Nephron progenitor cell (in vitro differentiated cells): Measurements from ENCODE around the gene EPHA8.

Experiments
- DNase-seq: peaks from one replicate; pipeline ENCODE4 v3.0.0; 2021
- H3K27ac Mint-ChIP-seq: 2 replicates; pipeline ENCODE4 v1.8.0; 2021; ENCODE audit warnings: mild to moderate bottlenecking, moderate library complexity, mixed read lengths
- H3K27me3 Mint-ChIP-seq: 2 replicates; pipeline ENCODE4 v1.8.0; 2021; ENCODE audit warnings: mild to moderate bottlenecking, low read depth, mixed read lengths; ENCODE audit not compliant: poor library complexity
- H3K36me3 Mint-ChIP-seq: 2 replicates; pipeline ENCODE4 v1.8.0; 2021; ENCODE audit warnings: low read depth, mixed read lengths
- H3K4me1 Mint-ChIP-seq: 2 replicates; pipeline ENCODE4 v1.8.0; 2021; ENCODE audit warnings: mixed read lengths
- H3K4me3 Mint-ChIP-seq: 2 replicates; pipeline ENCODE4 v1.8.0; 2021; ENCODE audit warnings: mild to moderate bottlenecking, moderate library complexity, mixed read lengths
- H3K9me3 Mint-ChIP-seq: 2 replicates; pipeline ENCODE4 v1.8.0; 2021; ENCODE audit warnings: mild to moderate bottlenecking, moderate library complexity, mixed read lengths
- TF ChIP-seq, protein P1 (sequence below): fragments of 200-600 bp; sonication (generic); IDR thresholded peaks from 2 replicates; pipeline ENCODE4 v1.5.0; 2021; ENCODE audit warnings: antibody characterized with exemption

The EPHA8 gene

DNA sequence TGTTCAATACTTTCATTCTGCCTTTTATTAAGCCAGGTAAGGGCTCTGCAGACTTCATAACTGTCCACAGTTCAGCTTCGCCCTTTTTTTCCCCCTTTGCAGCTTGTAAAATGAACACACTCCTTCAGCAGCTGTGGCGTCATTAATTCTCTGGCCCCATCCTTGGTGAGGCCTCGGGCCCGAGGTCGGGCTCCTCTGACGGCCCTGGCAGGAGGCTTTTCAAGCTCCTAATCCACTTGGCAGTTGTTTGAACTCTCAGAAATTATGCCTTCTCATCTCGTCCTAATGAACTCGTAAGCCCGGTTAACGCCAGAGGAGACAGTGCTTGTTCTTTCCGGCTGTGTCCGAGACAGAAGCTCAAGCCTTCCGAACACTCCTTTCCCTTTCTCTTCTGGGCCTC lies 18.1 kb upstream of the EPHA8 start:
- peak overlapping the region; percentile 1 for H3K27ac Mint-ChIP-seq
- no peaks in the 10 kb centered on the region for H3K36me3 Mint-ChIP-seq
- H3K9me3 Mint-ChIP-seq, result no peaks in the 10 kb centered on the region
- H3K27me3 Mint-ChIP-seq, result peaks cover 65% of the 10 kb centered on the region
- H3K4me1 Mint-ChIP-seq, result no peaks in the 10 kb centered on the region
- H3K4me3 Mint-ChIP-seq, result no peak overlapping the region
- TF ChIP-seq, protein P1, sequence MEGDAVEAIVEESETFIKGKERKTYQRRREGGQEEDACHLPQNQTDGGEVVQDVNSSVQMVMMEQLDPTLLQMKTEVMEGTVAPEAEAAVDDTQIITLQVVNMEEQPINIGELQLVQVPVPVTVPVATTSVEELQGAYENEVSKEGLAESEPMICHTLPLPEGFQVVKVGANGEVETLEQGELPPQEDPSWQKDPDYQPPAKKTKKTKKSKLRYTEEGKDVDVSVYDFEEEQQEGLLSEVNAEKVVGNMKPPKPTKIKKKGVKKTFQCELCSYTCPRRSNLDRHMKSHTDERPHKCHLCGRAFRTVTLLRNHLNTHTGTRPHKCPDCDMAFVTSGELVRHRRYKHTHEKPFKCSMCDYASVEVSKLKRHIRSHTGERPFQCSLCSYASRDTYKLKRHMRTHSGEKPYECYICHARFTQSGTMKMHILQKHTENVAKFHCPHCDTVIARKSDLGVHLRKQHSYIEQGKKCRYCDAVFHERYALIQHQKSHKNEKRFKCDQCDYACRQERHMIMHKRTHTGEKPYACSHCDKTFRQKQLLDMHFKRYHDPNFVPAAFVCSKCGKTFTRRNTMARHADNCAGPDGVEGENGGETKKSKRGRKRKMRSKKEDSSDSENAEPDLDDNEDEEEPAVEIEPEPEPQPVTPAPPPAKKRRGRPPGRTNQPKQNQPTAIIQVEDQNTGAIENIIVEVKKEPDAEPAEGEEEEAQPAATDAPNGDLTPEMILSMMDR, result no peak
- no peak for DNase-seq

DNA sequence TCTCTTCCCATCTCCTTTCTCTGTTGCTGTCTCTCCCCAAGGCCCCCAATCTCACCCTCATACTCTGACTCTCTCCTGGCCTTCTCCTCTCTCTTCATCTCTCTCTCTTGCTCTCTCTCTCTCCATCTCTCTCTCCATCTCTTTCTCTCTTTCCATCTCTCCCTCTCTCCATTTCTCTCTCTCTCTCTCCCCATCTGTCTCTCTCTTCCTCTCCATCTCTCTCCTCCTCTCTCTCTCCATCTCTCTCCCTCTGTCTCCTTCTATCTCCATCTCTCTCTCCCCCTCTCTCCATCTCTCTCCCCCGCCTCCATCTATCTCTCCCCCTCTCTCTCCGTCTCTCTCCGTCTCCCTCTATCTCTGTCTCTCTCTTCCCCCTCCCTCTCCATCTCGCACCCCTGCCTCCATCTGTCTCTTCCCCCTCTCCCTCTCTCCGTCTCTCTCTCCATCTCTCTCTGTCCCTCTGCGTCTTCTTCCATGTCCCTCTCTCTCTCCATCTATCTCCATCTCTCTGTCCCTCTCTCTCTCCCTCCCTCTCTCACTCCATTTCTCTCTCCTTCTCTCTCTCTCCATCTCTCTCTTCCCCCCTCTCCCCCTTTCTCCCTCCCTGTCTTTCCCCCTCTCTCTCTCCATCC lies 16.0 kb upstream of the EPHA8 start:
- Mint-ChIP-seq H3K27ac (no peak overlapping the region), H3K36me3 (no peaks in the 10 kb centered on the region)

DNA sequence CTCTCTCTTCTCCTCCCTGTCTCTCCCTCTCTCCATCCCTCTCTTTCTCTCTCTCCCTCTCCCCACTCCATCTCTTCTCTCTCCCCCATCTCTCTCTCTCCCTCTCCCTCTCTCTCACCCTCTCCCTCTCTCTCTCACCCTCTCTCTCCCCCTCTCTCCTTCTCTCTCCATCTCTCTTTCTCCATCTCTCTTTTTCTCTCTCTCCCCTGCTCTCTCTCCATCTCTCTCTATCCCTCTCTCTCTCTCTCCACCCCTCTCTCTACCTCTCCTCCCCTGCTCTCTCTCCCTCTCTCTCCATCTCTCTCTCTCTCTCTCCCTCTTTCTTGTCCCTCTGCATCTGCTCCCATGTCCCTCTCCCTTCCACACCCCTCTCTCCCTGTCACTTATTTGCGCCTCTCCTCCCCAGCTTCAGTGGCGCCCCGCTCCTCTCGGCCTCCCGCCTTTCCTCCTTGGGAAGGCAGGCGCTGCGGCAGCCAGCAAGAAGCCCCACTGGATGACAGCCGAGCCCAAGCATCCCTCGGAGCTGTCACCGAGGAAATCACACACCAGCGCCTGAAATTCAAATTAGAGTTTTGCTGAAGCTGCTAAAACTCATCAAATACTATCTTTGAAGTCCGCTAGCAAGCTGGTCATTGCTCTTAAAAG lies 15.3 kb upstream of the EPHA8 start:
- Mint-ChIP-seq H3K9me3 (no peaks in the 10 kb centered on the region), H3K4me3 (no peak overlapping the region), H3K36me3 (no peaks in the 10 kb centered on the region), H3K27me3 (peaks cover 74% of the 10 kb centered on the region), H3K27ac (no peak overlapping the region), H3K4me1 (no peaks in the 10 kb centered on the region)
- no peak for DNase-seq
- TF ChIP-seq, protein P1, result no peak

More for the DNA sequence above, 16.0 kb upstream of the EPHA8 start:
- no peaks in the 10 kb centered on the region for H3K4me1 Mint-ChIP-seq
- no peak for DNase-seq
- TF ChIP-seq, protein P1, result no peak
- H3K9me3 Mint-ChIP-seq, result no peaks in the 10 kb centered on the region
- peaks cover 69% of the 10 kb centered on the region for H3K27me3 Mint-ChIP-seq
- H3K4me3 Mint-ChIP-seq, result no peak overlapping the region

DNA sequence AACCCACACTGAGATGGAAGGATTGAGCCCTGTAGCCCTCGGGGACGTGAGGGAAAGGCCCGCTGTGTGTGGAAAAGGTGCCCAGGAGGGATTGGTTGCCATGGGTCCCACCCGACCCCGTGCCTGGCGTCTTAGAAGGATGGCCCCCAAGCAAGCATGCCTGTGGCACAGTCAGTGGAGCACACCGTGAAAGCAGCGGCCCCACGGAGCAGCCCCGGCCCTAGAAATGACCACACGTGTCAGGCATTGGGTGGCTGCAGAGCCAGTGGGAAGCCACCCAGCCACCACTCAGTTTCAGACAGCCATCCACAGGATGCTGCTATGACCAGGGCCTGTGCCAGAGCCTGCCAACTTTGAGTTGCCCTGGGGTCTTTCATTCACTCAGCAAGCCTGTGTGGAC lies 13.3 kb upstream of the EPHA8 start:
- H3K4me1 Mint-ChIP-seq, result peaks cover 5% of the 10 kb centered on the region
- no peaks in the 10 kb centered on the region for H3K9me3 Mint-ChIP-seq
- no peak overlapping the region for H3K4me3 Mint-ChIP-seq
- TF ChIP-seq, protein P1, result no peak
- H3K36me3 Mint-ChIP-seq, result no peaks in the 10 kb centered on the region
- no peak overlapping the region for H3K27ac Mint-ChIP-seq
- no peak for DNase-seq
- H3K27me3 Mint-ChIP-seq, result peaks cover 83% of the 10 kb centered on the region

DNA sequence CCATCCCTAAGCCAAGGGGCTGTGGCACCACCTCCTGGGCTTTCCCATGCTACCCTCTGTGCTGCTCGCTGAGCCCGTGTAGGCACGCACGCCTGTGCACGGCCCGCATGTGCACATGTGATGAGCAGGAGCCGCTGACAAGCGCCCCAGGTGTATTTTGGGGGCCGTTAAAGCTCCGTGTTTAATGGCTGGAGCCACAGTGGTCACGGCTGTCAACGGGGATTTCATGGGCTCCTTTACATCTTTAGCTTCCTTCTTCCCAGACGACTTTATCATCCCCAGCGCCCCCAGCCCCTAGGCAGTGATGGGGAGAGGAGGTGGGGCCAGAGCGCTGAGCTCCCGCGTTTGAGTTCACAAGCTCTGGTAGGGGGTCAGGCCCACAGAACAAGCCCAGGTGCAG lies 11.7 kb upstream of the EPHA8 start:
- TF ChIP-seq, protein P1, result no peak
- no peaks in the 10 kb centered on the region for H3K36me3 Mint-ChIP-seq

DNA sequence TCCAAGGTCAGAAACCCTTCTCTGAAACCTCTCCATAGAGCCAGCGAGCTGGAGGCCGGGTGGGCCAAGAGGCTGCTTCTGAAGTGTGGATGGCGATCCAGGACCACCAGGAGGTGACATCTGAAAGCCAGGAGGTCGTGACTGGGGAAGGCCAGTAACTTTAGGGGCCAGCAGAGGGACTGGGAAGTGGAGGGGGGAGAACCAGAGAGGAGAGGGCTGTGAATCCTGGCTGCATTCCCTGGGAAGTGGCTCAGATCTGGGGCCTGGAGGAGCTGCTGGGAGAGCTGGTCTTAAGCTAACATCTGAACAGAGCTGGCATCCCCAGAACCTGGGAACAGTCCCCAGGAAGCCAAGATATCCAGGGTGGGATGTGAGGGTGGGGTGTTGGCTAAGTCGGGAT lies 11.3 kb upstream of the EPHA8 start:
- TF ChIP-seq, protein P1, result no peak
- H3K27me3 Mint-ChIP-seq, result peaks cover 81% of the 10 kb centered on the region
- H3K9me3 Mint-ChIP-seq, result no peaks in the 10 kb centered on the region
- no peaks in the 10 kb centered on the region for H3K36me3 Mint-ChIP-seq
- no peak overlapping the region for H3K4me3 Mint-ChIP-seq
- H3K4me1 Mint-ChIP-seq, result peaks cover 22% of the 10 kb centered on the region
- no peak for DNase-seq
- no peak overlapping the region for H3K27ac Mint-ChIP-seq

More for the DNA sequence above, 11.7 kb upstream of the EPHA8 start:
- no peak overlapping the region for H3K4me3 Mint-ChIP-seq
- no peaks in the 10 kb centered on the region for H3K9me3 Mint-ChIP-seq
- H3K27ac Mint-ChIP-seq, result no peak overlapping the region
- H3K4me1 Mint-ChIP-seq, result peaks cover 17% of the 10 kb centered on the region
- H3K27me3 Mint-ChIP-seq, result peaks cover 81% of the 10 kb centered on the region
- no peak for DNase-seq
